Heart left ventricle (tissue), 16 donors: ENCODE results near the gene GRM7. TPM values are rescaled to one million over a fixed set of nuclear protein-coding genes. Genes with fewer than 3 reads are reported as not detected.

Experiments used
- ATAC-seq, 4 donors: fragments of 200-7000 bp; cut with Tn5 transposase; one replicate each; pipeline ENCODE4 v1.9.1; 2020 to 2022; ENCODE audit warnings: moderate library complexity in 4 of 4, mild to moderate bottlenecking in 3 of 4, moderate number of reproducible peaks in 1 of 4
- DNase-seq, 5 donors: peaks; one replicate each; pipeline ENCODE4 v3.0.0-alpha.2; 2020
- H3K27ac ChIP-seq, 12 donors: fragments of 200-600 bp; sonication (generic) in 4 of 12; one replicate each; pipeline versions ENCODE4 v1.5.0 to v1.8.0; 2016 to 2022; ENCODE audit warnings: mild to moderate bottlenecking in 2 of 12
- H3K27me3 ChIP-seq, 9 donors: fragments of 200-600 bp; sonication (generic) in 2 of 9; one replicate each; pipeline versions ENCODE4 v1.5.1 to v1.8.0; 2016 to 2022; ENCODE audit warnings: mild to moderate bottlenecking in 3 of 9
- H3K36me3 ChIP-seq, 9 donors: fragments of 200-600 bp; sonication (generic) in 2 of 9; one replicate each; pipeline versions ENCODE4 v1.5.0 to v1.8.0; 2018 to 2022; ENCODE audit warnings: mild to moderate bottlenecking in 2 of 9
- H3K4me1 ChIP-seq, 12 donors: fragments of 200-600 bp; sonication (generic) in 4 of 12; one replicate each; pipeline versions ENCODE4 v1.5.0 to v1.8.0; 2016 to 2022; ENCODE audit warnings: mild to moderate bottlenecking in 3 of 12
- H3K4me3 ChIP-seq, 12 donors: fragments of 200-600 bp; sonication (generic) in 4 of 12; one replicate each; pipeline versions ENCODE4 v1.5.0 to v1.8.0; 2017 to 2022; ENCODE audit warnings: mild to moderate bottlenecking in 9 of 12, moderate library complexity in 4 of 12
- H3K9me3 ChIP-seq, 12 donors: fragments of 200-600 bp; sonication (generic) in 4 of 12; one replicate each; pipeline versions ENCODE4 v1.5.0 to v1.8.0; 2016 to 2022; ENCODE audit warnings: mild to moderate bottlenecking in 1 of 12
- POLR2A ChIP-seq, 2 donors: fragments of 450-650 bp; IDR thresholded peaks; one replicate each; pipeline ENCODE4 v1.6.1; 2017; ENCODE audit warnings: antibody characterized with exemption in 2 of 2, mild to moderate bottlenecking in 2 of 2, moderate library complexity in 2 of 2
- WGBS, 4 donors: extraction: QIAGEN DNeasy Blood & Tissue Kit in 2 of 4; methylation state at CpG; one replicate each; pipeline versions ENCODE4 v1.1.5 to v1.1.7; 2013 to 2018; 5-methylcytosine and 5-hydroxymethylcytosine counted together
- intact Hi-C, 10 donors: fragments of 100-400 bp; cut with DNase I; formaldehyde crosslinking; loops; one replicate each; pipeline versions ENCODE4 v1.11.1 to v1.14.2; 2022
- polyA plus RNA-seq, 2 donors: library from polyadenylated mRNA; stranded (reverse); fragments of 200-250 nt; gene quantifications; one replicate each; pipeline ENCODE4 v1.2.3, GENCODE V29; 2013
- total RNA-seq, 9 donors: library from RNA; depleted of rRNA in 2 of 9; stranded (reverse); fragments of >200 nt in 2 of 9; fragmentation: NEBNext Ultra II Directional in 3 of 9; extraction: Animal tissue kit (Norgen Biotek cat#: 25700) in 3 of 9; gene quantifications; one replicate each; pipeline versions ENCODE4 v1.1.0 to v1.2.4, GENCODE V29; 2016 to 2023
- TF ChIP-seq, protein P1 (sequence below), 12 donors: fragments of 200-600 bp; sonication (generic) in 4 of 12; IDR thresholded peaks; one replicate each; pipeline versions ENCODE4 v1.5.0 to v1.8.0; 2018 to 2022; ENCODE audit warnings: antibody characterized with exemption in 12 of 12, mild to moderate bottlenecking in 5 of 12
- donor health status: ischemic (EF 13 %, LVEDD 7.1; RV severe dilation, severe dysfunction).
- donor health status: healthy with polysubstance abuse.
- donor health status: DM: no; HTN: yes; CAD: no.
- donor health status: DM: no; HTN: no; CAD: no.
- donor health status: ischemic (EF 25% LVEDD 6.9; RV normal size, moderate dysfunction).
- donor health status: ischemic (EF 25% LVEDD 5.7; RV mildly dilated, moderate dysfunction).
- donor health status: healthy.
- donor health status: DM: yes; HTN: yes; CAD: no.
- donor health status: ischemic (EF 35%, LVEDD 5.7; RV mildly dilated, moderate dysfunction).
- donor health status: nonischemic (EF 11% LVEDD 7.7; RV severe dilation, severe dysfunction).
- donor health status: DM: yes; HTN: yes; CAD: no.
- donor health status: PGD.
- donor health status: ischemic (EF 29% LVEDD 5.4; RV normal size, mild dysfunction).
- donor health status: nonischemic (EF 23%, LVEDD 6.1; RV moderate dilation, normal function).

The GRM7 gene
- total and polyA plus RNA-seq, 11 donors = not detected

DNA sequence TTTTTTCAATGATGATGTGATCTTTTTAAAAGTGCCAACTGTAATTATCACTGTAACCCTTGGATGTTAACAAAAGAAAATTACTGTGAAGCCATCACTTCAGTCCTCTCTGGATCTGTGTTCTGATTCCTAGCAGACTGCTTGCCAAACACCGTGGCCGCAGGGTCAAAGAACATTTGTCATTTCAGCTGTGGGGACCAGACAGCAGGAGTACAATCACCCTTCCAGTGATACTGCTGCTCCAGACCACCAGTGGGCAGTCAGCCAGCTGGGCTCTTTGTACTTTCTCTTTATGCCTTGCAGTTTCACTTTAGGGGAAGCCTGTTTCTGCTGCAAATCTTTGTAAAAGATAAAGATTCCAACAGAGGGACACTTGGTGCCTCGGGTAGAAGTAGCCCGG is 770.0 kb downstream of the GRM7 start:
- Histone ChIP-seq H3K9me3 (no peaks in the 10 kb centered on the region), H3K27ac (no peak overlapping the region), H3K4me1 (peaks cover 0 to 14% (median 0%) of the 10 kb centered on the region in 12 donors), H3K4me3 (peak overlapping the region in 2 of 12 donors; percentile 6 to 18), H3K27me3 (no peaks in the 10 kb centered on the region), H3K36me3 (no peaks in the 10 kb centered on the region)
- intact Hi-C loops = no loop called here
- ATAC-seq (no peak), DNase-seq (peak in 4 of 5 donors; percentile 28 to 66 (median 32))
- WGBS, 4 donors = 17 to 26% (median 23%) methylated on average over 4 of the region's 4 CpGs
- TF ChIP-seq, protein P1, sequence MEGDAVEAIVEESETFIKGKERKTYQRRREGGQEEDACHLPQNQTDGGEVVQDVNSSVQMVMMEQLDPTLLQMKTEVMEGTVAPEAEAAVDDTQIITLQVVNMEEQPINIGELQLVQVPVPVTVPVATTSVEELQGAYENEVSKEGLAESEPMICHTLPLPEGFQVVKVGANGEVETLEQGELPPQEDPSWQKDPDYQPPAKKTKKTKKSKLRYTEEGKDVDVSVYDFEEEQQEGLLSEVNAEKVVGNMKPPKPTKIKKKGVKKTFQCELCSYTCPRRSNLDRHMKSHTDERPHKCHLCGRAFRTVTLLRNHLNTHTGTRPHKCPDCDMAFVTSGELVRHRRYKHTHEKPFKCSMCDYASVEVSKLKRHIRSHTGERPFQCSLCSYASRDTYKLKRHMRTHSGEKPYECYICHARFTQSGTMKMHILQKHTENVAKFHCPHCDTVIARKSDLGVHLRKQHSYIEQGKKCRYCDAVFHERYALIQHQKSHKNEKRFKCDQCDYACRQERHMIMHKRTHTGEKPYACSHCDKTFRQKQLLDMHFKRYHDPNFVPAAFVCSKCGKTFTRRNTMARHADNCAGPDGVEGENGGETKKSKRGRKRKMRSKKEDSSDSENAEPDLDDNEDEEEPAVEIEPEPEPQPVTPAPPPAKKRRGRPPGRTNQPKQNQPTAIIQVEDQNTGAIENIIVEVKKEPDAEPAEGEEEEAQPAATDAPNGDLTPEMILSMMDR (IDR thresholded peaks at IDR 0.05) = no peak
- no peak for TF ChIP-seq POLR2A (IDR thresholded peaks at IDR 0.05)

DNA sequence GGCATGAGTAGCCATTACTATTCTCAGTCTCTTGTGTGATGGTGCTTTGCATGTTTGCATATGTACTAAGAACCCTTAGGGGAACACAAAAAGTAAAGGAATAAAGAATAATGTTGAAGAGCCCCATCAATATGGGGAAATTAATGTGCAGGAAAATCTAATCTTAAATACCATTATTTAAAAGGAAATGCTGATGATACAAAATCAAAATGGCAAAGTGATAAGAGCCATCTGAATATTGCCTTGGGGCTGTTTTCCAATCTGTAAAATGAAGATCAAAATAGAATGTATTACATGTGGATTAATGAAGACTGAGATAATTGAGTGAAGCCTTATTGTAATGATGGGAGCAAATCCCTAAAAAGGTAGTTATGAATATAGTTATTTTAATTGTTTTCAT is 771.4 kb downstream of the GRM7 start:
- Histone ChIP-seq H3K36me3 (no peaks in the 10 kb centered on the region), H3K4me3 (no peak overlapping the region), H3K4me1 (peaks cover 0 to 14% (median 0%) of the 10 kb centered on the region in 12 donors), H3K27ac (no peak overlapping the region), H3K9me3 (no peaks in the 10 kb centered on the region), H3K27me3 (no peaks in the 10 kb centered on the region)
- DNase-seq (no peak), ATAC-seq (no peak)
- intact Hi-C loops = no loop called here
- TF ChIP-seq, protein P1 (IDR thresholded peaks at IDR 0.05) = no peak
- TF ChIP-seq POLR2A (IDR thresholded peaks at IDR 0.05) = no peak

DNA sequence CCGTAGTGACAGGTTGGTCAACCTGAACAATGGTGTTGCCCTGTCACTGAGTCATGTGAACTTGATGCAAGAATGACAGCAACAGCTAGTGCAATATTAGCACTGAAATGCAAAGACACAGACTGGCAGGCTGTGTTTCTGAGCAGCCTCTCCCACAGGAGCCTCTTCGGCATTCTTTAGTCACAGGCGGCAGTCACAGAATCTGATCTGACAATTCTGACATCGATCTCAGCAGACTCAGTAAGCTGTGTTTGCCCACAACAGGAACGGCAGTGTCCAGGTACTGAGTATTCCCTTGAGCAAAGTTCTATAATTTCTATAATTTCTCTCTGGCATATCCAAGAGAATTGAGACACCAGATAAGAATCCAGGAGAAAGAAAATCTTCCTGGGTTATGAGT is 776.8 kb downstream of the GRM7 start:
- ATAC-seq = no peak
- 64 to 78% (median 72%) methylated on average over 4 to 5 of the region's 5 CpGs for WGBS, 4 donors
- intact Hi-C loops = no loop called here

DNA sequence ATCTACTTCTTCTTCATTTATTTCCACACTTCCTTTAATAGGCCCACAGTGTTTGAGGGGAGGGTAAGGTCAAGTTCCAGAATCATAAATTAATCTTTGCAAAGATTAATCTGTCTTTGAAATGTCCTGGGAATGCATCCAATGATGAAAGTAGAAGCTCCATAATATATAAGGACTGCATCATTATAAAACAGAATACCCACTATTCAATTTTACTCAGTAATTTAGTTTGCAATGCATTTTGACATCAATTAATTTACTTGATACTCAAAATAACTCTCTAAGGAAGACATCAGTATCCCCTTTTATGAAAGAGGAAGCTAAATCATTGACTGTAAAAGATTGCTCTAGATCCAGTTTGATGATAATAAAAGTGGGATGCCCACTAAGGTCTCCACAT is 777.2 kb downstream of the GRM7 start:
- no peaks in the 10 kb centered on the region for H3K36me3 ChIP-seq
- no peak overlapping the region for H3K27ac ChIP-seq
- no peaks in the 10 kb centered on the region for H3K9me3 ChIP-seq
- TF ChIP-seq, protein P1 (IDR thresholded peaks at IDR 0.05) = no peak
- TF ChIP-seq POLR2A (IDR thresholded peaks at IDR 0.05) = no peak
- no peaks in the 10 kb centered on the region for H3K4me1 ChIP-seq
- DNase-seq (no peak), ATAC-seq (no peak)
- H3K27me3 ChIP-seq = no peaks in the 10 kb centered on the region
- intact Hi-C loops = no loop called here
- H3K4me3 ChIP-seq = no peak overlapping the region

More for the DNA sequence above, 776.8 kb downstream of the GRM7 start:
- Histone ChIP-seq H3K4me3 (no peak overlapping the region), H3K36me3 (no peaks in the 10 kb centered on the region), H3K27me3 (no peaks in the 10 kb centered on the region), H3K4me1 (no peaks in the 10 kb centered on the region), H3K27ac (no peak overlapping the region), H3K9me3 (no peaks in the 10 kb centered on the region)
- no peak for DNase-seq
- TF ChIP-seq POLR2A (IDR thresholded peaks at IDR 0.05) = no peak
- TF ChIP-seq, protein P1 (IDR thresholded peaks at IDR 0.05) = no peak
